ENCODE measurements around the gene FNDC10. TPM values are rescaled to one million over a fixed set of nuclear protein-coding genes. Genes with fewer than 3 reads are reported as not detected.
A peak's percentile ranks its signal among the peaks of the same experiment; 100 is the strongest.

FNDC10 gene
- total and polyA plus RNA-seq, 9 of the 15 experiments (the other 6 are each of a cell fraction or from before 2014, with no cell fraction given): 0.08 to 6.3 (median 1.6) TPM

GRCh38 chr1:1564268-1564667 is 35.7 kb downstream of the FNDC10 start (continued):
- TF ChIP-seq, protein P1, sequence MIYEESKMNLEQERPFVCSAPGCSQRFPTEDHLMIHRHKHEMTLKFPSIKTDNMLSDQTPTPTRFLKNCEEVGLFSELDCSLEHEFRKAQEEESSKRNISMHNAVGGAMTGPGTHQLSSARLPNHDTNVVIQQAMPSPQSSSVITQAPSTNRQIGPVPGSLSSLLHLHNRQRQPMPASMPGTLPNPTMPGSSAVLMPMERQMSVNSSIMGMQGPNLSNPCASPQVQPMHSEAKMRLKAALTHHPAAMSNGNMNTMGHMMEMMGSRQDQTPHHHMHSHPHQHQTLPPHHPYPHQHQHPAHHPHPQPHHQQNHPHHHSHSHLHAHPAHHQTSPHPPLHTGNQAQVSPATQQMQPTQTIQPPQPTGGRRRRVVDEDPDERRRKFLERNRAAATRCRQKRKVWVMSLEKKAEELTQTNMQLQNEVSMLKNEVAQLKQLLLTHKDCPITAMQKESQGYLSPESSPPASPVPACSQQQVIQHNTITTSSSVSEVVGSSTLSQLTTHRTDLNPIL (CRISPR knock-in tag; IDR thresholded peaks at IDR 0.05): no peak
- TF ChIP-seq BRF1 (IDR thresholded peaks at IDR 0.05; ENCODE audit: borderline replicate concordance, extremely low read depth, insufficient read length) (no peak), BACH1 (tag; IDR thresholded peaks at IDR 0.05) (no peak), TAF1 (IDR thresholded peaks at IDR 0.05; ENCODE audit: control insufficient read depth, extremely low read depth, insufficient read depth, low read length, severe bottlenecking) (no peak), RBFOX2 (IDR thresholded peaks at IDR 0.05; ENCODE audit: low read depth, low read length) (peak; percentile 54), CUX1 (CRISPR knock-in tag; IDR thresholded peaks at IDR 0.05) (no peak), EWSR1 (IDR thresholded peaks at IDR 0.05; ENCODE audit: borderline replicate concordance, low read depth, partially characterized antibody) (no peak), MED1 (CRISPR knock-in tag; IDR thresholded peaks at IDR 0.05; ENCODE audit: borderline replicate concordance) (no peak), ARID2 (IDR thresholded peaks at IDR 0.05) (no peak), MCM2 (IDR thresholded peaks at IDR 0.05; ENCODE audit: low read depth) (no peak), ZNF124 (CRISPR knock-in tag; IDR thresholded peaks at IDR 0.05) (0 out of 2 replicates have a peak, but pooled peaks have one; percentile 43), HOXB6 (CRISPR knock-in tag; IDR thresholded peaks at IDR 0.05; ENCODE audit: borderline replicate concordance) (no peak), RBM25 (IDR thresholded peaks at IDR 0.05; ENCODE audit: low read depth, low read length, severe bottlenecking) (no peak), FOXK1 (CRISPR knock-in tag; IDR thresholded peaks at IDR 0.05; ENCODE audit: borderline replicate concordance) (no peak), ZNF175 (CRISPR knock-in tag; IDR thresholded peaks at IDR 0.05; ENCODE audit: low read depth) (no peak), PML (IDR thresholded peaks at IDR 0.05; ENCODE audit: low read length) (no peak), POLR2AphosphoS5 (IDR thresholded peaks at IDR 0.05; ENCODE audit: control insufficient read depth, insufficient read depth, low read depth, low read length) (peak; percentile 39; the same call in 1 of the 2 replicates), MBD2 (IDR thresholded peaks at IDR 0.05; ENCODE audit: borderline replicate concordance, low read depth) (no peak)
- TF ChIP-seq, protein P2, sequence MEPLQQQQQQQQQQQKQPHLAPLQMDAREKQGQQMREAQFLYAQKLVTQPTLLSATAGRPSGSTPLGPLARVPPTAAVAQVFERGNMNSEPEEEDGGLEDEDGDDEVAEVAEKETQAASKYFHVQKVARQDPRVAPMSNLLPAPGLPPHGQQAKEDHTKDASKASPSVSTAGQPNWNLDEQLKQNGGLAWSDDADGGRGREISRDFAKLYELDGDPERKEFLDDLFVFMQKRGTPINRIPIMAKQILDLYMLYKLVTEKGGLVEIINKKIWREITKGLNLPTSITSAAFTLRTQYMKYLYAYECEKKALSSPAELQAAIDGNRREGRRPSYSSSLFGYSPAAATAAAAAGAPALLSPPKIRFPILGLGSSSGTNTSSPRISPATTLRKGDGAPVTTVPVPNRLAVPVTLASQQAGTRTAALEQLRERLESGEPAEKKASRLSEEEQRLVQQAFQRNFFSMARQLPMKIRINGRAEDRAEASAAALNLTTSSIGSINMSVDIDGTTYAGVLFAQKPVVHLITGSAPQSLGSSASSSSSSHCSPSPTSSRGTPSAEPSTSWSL (CRISPR knock-in tag; IDR thresholded peaks at IDR 0.05; ENCODE audit: borderline replicate concordance): no peak

Measured in K562 (cell line).